ENCODE measurements around the gene LSAMP. TPM values are rescaled to one million over a fixed set of nuclear protein-coding genes. Genes with fewer than 3 reads are reported as not detected.

Gene LSAMP
- total RNA-seq, 1 experiment from 2014 or later, result 3.1 TPM

DNA sequence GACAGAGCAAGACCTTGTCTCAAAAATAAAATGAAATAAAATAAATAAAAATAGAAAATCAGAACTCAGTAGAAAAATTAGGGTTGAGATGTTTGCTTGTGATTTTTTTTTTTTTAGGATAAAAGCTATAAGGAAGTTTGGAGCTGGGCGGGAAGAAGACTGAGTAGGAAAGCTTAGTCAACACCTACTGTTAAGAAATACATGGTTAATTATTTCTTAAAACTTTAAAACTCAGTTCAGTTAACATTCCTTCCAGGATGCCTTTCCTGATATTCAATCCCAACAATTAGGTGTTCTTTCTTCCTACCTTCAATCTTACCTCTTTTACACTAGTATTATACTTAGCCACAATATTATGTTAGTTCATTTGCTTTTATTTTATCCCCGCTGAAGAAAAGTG lies 246.2 kb downstream of the LSAMP start:
- no peak for DNase-seq (ENCODE audit: low read depth, low spot score)
- ATAC-seq, result no peak
- H3K4me1 ChIP-seq (ENCODE audit: control insufficient read depth, insufficient read depth, low read length), result no peaks in the 10 kb centered on the region
- no TSS peak for BruUV-seq (replicated peaks)
- H3K27me3 ChIP-seq (ENCODE audit: control insufficient read depth, insufficient read depth, low read length), result no peaks in the 10 kb centered on the region
- no peak overlapping the region for H3K4me3 ChIP-seq (ENCODE audit: low read depth in 2 of 2, low read length in 2 of 2)
- in situ Hi-C loops (cut with HindIII; ENCODE audit: low pct_unique_long_range_greater_than_20kb, low sequenced_read_pairs), result no loop called here
- intact Hi-C loops (cut with micrococcal nuclease; ENCODE audit: unreplicated experiment), result no loop called here
- no peak overlapping the region for H3K27ac ChIP-seq (ENCODE audit: low read length)
- no peaks in the 10 kb centered on the region for H3K9me3 ChIP-seq (ENCODE audit: control insufficient read depth, insufficient read depth, low read depth, low read length)
- H3K36me3 ChIP-seq (ENCODE audit: control insufficient read depth, insufficient read depth, low read length), result no peaks in the 10 kb centered on the region
- CTCF ChIA-PET, result interaction anchor here (0.6 kb wide), 1 partner anchor 414 kb away, joined by 11 read pairs; no protein-coding TSS in a partner anchor
- POLR2A ChIA-PET, result no interaction called here
- TF ChIP-seq TCF7L2 (IDR thresholded peaks at IDR 0.05; ENCODE audit: low read depth, low read length), result no peak
- TF ChIP-seq, protein P1, sequence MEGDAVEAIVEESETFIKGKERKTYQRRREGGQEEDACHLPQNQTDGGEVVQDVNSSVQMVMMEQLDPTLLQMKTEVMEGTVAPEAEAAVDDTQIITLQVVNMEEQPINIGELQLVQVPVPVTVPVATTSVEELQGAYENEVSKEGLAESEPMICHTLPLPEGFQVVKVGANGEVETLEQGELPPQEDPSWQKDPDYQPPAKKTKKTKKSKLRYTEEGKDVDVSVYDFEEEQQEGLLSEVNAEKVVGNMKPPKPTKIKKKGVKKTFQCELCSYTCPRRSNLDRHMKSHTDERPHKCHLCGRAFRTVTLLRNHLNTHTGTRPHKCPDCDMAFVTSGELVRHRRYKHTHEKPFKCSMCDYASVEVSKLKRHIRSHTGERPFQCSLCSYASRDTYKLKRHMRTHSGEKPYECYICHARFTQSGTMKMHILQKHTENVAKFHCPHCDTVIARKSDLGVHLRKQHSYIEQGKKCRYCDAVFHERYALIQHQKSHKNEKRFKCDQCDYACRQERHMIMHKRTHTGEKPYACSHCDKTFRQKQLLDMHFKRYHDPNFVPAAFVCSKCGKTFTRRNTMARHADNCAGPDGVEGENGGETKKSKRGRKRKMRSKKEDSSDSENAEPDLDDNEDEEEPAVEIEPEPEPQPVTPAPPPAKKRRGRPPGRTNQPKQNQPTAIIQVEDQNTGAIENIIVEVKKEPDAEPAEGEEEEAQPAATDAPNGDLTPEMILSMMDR (IDR thresholded peaks at IDR 0.05), result no peak
- TF ChIP-seq POLR2AphosphoS5 (IDR thresholded peaks at IDR 0.05; ENCODE audit: low read depth, low read length), result no peak
- TF ChIP-seq, protein P2, sequence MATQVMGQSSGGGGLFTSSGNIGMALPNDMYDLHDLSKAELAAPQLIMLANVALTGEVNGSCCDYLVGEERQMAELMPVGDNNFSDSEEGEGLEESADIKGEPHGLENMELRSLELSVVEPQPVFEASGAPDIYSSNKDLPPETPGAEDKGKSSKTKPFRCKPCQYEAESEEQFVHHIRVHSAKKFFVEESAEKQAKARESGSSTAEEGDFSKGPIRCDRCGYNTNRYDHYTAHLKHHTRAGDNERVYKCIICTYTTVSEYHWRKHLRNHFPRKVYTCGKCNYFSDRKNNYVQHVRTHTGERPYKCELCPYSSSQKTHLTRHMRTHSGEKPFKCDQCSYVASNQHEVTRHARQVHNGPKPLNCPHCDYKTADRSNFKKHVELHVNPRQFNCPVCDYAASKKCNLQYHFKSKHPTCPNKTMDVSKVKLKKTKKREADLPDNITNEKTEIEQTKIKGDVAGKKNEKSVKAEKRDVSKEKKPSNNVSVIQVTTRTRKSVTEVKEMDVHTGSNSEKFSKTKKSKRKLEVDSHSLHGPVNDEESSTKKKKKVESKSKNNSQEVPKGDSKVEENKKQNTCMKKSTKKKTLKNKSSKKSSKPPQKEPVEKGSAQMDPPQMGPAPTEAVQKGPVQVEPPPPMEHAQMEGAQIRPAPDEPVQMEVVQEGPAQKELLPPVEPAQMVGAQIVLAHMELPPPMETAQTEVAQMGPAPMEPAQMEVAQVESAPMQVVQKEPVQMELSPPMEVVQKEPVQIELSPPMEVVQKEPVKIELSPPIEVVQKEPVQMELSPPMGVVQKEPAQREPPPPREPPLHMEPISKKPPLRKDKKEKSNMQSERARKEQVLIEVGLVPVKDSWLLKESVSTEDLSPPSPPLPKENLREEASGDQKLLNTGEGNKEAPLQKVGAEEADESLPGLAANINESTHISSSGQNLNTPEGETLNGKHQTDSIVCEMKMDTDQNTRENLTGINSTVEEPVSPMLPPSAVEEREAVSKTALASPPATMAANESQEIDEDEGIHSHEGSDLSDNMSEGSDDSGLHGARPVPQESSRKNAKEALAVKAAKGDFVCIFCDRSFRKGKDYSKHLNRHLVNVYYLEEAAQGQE (IDR thresholded peaks at IDR 0.05; ENCODE audit: insufficient read depth in 1 of 2, low read depth in 2 of 2, low read length in 1 of 2), result no peak
- no peak for TF ChIP-seq SIN3A (IDR thresholded peaks at IDR 0.05; ENCODE audit: borderline replicate concordance, insufficient read depth, low read depth, low read length)

- TF ChIP-seq, protein P2 (IDR thresholded peaks at IDR 0.05; ENCODE audit: insufficient read depth in 1 of 2, low read depth in 2 of 2, low read length in 1 of 2), result no peak
- no peak for TF ChIP-seq SIN3A (IDR thresholded peaks at IDR 0.05; ENCODE audit: borderline replicate concordance, insufficient read depth, low read depth, low read length)
- TF ChIP-seq TCF7L2 (IDR thresholded peaks at IDR 0.05; ENCODE audit: low read depth, low read length), result no peak
- TF ChIP-seq, protein P1 (IDR thresholded peaks at IDR 0.05), result no peak
- no peak for TF ChIP-seq POLR2AphosphoS5 (IDR thresholded peaks at IDR 0.05; ENCODE audit: low read depth, low read length)
- H3K9me3 ChIP-seq (ENCODE audit: control insufficient read depth, insufficient read depth, low read depth, low read length), result no peaks in the 10 kb centered on the region
- H3K36me3 ChIP-seq (ENCODE audit: control insufficient read depth, insufficient read depth, low read length), result no peaks in the 10 kb centered on the region
- H3K4me1 ChIP-seq (ENCODE audit: control insufficient read depth, insufficient read depth, low read length), result no peaks in the 10 kb centered on the region
- in situ Hi-C loops (cut with HindIII; ENCODE audit: low pct_unique_long_range_greater_than_20kb, low sequenced_read_pairs), result no loop called here
- H3K4me3 ChIP-seq (ENCODE audit: low read depth in 2 of 2, low read length in 2 of 2), result no peak overlapping the region
- ATAC-seq (no peak), DNase-seq (ENCODE audit: low read depth, low spot score) (no peak)
- ChIA-PET POLR2A (no interaction called here), CTCF (no interaction called here)
- H3K27ac ChIP-seq (ENCODE audit: low read length), result no peak overlapping the region
- H3K27me3 ChIP-seq (ENCODE audit: control insufficient read depth, insufficient read depth, low read length), result no peaks in the 10 kb centered on the region
- BruUV-seq (replicated peaks), result no TSS peak
- intact Hi-C loops (cut with micrococcal nuclease; ENCODE audit: unreplicated experiment), result no loop called here
Observed at GRCh38 chr3:116198087-116198486, 247.2 kb downstream of the LSAMP start.
